Activated CD4-positive, alpha-beta T cell treated with anti-CD3 and anti-CD28 coated beads, Interleukin-2, amount 50 U/mL, for 1 hour (primary cell): ENCODE results near the gene MDH1.
"Not testable (repeated sequence)": the region's sequence is repeated elsewhere in the genome, so short reads cannot be mapped to it uniquely, and the experiment has no call there.

ENCODE experiments used
- DNase-seq: peaks from one replicate; pipeline ENCODE4 v3.0.0-alpha.2; 2020

The MDH1 gene

DNA sequence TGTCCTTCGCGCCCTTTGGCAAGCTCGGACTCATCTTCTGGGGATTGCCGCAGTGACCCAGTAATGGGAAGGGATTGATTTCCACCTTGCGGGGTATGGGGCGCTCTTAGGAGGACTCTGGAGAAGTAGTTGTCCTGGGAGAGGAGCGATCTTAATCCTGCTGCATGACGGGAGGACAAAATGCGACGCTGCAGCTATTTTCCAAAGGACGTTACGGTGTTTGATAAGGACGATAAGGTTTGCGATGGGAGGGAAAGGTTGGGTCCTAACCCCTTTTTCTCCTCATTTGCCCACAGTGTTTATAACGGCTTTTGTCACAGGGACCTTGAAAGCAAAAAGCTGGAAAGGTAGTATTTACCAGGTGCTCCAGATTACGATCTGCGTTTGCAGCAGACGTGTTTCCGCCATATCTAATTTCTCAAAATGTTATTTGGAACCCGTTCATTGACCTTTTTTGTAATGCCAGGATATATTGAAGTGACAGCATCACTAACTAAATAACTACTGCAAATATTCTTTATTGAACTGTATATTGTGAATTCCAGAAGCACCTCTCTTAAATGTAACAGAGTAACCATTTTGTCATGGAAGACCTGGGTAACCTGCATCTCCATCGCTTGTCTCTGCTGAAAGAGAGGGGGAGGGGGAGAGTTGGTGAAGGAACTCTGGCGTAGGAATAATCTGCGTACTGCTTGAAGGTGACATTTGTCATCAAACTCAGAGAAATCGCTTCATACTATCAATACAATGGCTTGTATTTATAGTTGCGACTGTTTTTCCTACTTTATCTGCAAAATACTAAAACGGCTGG, 590 bp downstream of the MDH1 start:
- no peak for DNase-seq

DNA sequence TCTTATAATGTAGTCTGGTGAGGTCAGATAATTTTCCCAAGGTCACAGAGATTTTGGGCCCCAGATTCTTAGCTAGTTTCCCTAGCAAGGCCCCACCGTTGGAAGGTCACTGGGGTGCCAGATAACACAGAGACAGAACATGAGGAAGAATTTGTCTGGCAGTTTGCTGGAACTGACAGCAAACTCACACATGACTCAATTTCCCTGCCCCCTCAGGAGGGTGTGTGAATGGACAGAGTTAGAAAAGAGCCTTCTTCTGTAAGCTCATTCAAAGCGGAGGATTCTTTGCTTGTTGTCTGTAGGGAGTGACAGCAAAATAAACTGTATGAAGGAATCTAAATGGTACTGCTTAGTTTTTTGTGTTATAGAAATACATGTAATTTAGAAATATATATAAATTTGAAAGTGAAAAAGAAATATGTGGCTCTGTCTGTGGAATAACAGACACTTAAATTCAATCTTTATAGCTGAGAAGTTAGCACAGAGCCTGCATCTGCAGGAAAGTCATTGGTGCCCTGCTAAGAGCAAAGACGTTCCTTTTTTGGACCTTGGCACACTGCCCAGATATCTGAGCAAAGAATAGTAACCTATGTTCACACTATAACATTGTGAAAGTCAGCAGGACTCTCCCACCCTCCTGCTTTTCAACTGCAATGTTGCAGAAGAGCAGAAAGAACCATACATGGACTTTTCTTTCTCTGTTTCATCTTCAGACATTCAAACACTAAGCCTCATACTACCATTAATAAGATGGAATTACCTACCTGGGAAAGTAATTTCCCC, 2.1 kb downstream of the MDH1 start:
- DNase-seq: no peak

DNA sequence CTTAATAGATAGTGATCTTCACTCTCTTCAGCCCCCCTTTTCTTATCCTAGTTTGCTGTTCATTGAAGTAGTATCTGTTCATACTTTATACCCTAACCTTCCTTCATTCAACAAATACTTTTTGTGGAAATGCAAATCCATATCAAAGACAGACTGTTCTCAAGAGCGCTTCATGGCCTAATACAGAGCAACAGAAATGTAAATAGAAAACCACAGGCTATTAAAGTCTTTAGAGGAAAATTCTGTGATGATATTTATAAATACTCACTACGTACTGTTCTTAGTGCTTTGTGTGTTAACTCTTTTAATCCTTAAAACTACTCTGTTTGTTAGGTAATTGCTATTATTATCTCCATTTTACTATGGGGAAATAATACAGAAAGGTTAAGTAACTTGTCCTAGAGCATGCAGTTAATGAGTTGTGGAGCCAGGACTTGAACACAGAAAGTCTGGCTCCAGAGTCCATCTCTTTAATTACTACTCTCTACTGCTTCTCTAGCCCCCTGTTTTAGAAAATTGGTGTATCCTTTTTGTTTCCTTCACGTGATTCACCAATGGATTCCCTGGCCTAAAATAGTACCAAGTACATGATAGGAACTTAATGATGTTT, 2.9 kb downstream of the MDH1 start:
- no peak for DNase-seq

DNA sequence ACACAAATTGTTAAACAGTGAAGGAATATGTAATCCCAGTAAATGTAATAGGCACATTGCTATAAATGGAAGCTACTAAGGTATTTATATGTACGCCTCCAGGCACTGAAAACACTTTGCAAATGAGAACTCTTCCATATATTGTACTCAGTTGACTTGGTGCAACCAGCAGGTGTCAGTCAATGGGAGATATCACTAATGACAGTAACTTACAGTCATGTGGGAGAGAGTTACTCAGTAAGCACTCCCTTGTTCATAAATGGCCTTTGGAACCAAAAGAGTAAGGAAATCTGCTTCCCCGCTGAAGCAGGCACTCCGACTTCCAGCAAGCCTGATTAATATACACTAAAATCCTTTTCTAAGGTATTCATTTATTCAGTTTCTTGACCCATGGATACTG, 5.9 kb downstream of the MDH1 start:
- DNase-seq: no peak

DNA sequence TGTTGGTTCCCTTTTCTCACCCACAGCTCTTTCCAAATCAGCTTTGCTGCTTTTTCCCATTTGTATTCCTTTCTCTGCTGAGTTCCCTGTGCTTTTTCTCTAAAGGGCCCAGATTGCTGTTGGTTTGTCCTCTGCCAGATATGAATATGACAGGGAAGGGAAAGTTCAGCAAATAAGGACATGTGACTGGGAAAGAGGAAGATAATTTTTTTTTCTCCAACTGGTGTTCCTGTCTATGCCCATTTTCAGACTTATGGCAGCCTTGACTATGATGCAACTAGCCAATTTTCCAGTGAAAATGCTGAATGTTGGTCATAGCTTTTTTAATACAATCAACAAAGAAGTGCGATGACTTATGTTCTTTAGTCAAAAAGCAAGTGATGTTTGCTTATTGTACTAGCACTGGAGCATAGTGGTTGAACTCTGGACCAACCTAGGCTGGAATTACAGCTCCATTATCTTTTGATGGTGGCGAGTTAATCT, 7.7 kb downstream of the MDH1 start:
- DNase-seq: no peak

DNA sequence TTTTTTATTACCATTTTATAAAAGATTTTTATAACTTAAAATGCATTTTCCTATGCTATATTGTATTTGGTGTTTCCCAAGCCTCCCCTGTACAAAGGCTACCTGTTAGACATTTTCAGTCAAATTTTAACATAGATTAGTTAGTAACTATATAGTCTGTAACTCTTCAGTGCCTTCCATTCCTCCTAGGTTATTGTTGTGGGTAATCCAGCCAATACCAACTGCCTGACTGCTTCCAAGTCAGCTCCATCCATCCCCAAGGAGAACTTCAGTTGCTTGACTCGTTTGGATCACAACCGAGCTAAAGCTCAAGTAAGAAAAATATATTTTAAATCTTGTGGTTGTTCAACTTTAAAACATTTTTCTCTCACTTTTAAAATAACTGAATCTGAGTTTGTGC, 10.2 kb downstream of the MDH1 start:
- DNase-seq: no peak

DNA sequence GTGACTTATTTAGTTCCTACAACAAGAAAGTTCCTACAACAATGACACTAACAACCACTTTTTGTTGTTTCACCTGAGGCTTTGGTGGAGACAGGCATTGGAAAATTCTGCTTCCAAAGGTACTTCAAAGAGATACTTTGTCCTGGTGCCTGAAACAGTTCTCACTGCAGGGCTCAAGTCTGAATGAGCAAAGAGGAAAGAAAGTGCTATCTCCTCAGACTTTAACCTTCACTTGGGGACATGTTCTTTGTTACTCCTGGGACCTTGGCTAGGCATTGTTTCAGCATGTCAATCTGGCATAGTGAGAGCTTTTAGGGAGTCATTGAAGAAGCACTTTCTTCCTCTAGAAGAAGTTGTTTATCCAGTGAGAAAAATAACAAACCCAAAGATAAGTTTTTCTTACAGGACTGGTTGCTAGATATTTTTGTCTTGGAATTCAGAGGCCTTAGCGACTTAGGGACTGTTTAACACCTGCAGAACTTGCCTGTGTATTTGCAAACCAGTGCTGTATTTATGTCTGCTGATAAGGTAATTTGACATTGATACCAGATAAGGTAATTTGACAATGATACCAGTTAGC, 12.2 kb downstream of the MDH1 start:
- DNase-seq: no peak

DNA sequence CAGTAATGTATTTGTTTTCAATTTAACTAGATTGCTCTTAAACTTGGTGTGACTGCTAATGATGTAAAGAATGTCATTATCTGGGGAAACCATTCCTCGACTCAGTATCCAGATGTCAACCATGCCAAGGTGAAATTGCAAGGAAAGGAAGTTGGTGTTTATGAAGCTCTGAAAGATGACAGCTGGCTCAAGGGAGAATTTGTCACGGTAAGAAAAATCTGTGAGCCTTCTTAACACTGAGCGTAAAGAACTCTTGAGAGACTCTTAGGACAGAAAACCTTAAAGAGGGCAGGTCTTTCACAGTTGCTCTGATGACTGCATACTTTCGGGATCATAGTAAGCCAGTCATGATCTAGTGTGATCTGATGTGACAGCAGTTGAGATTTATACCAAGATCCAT, 15.9 kb downstream of the MDH1 start:
- DNase-seq: no peak

DNA sequence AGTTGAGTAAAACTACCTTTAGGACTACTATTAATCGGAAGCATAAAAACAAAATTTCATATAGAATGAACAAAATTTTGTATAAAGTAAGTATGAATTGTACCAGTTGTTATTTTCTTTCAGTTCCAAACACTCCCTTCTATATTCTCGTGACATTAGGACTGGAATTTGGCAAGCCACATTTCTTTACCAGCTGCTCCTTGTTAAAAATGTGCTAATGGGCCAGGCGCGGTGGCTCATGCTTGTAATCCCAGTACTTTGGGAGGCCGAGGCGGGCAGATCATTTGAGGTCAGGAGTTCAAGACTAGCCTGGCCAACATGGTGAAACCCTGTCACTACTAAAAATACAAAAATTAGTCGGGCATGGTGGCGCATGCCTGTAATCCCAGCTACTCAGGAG, 20.1 kb downstream of the MDH1 start:
- DNase-seq: not testable (repeated sequence)

DNA sequence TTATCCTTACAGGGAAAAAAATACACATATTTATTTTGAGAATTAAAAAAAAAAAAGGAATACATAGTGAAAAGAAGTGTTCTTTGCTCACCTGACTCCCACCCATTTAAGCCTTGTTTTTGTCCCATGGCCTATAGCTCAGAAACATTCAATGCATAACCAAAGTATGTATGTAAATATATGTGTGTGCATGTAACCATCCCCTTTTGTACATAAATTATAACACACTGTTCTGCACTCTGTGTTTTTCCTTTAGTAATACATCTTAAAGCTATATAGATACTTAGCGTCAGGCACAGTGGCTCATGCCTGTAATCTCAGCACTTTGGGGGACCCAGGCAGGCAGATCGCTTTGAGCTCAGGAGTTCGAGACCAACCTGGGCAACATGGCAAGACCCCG, 21.8 kb downstream of the MDH1 start:
- no peak for DNase-seq

DNA sequence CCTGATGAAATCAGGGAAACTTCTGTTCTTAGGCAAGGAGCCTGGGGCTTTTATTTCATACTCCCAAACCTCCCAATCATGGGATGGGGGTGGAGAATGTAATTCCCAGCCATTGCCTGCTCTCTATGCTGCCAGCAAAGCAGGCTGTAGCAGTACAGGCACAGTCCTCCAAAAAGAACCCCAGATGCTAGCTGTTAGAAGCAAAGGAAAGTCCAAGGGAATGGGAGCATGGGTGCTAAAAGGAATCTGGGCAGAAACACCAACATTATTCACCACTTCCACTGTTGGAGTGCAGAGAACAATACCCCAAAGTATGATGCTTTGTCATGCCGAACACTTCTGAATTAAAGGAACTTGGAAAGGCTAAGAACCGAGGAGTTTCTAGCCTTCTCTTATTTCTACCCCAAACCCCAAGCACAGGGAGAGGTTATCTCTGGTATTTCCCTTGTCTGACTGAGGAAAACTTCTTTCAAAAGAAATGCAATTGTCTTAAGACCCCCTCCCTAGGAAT, 24.7 kb downstream of the MDH1 start:
- no peak for DNase-seq

DNA sequence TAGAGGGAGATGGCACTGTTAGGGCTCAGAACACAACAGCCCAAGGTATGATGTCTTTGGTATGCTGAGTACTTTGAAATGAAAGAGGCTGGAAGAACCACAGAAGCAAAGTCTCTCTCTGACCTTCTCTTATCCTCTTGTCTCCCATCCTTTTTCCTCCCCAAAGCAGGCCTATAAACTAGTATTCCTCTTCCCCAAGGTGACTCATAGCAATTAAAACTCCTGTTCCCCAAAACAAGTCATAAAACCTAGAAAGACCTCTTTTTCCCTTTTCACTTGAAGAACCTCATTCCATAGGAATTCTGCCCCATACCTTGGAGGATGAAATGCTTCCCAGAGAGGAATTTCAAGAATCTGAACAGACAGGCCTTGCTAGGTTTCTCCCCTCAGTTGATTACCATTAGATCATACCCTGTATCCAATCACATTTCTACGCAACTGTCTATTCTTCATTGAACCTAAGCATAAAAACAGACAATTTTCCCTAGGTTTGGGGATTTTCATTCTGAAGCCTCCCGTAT, 25.7 kb downstream of the MDH1 start:
- no peak for DNase-seq

DNA sequence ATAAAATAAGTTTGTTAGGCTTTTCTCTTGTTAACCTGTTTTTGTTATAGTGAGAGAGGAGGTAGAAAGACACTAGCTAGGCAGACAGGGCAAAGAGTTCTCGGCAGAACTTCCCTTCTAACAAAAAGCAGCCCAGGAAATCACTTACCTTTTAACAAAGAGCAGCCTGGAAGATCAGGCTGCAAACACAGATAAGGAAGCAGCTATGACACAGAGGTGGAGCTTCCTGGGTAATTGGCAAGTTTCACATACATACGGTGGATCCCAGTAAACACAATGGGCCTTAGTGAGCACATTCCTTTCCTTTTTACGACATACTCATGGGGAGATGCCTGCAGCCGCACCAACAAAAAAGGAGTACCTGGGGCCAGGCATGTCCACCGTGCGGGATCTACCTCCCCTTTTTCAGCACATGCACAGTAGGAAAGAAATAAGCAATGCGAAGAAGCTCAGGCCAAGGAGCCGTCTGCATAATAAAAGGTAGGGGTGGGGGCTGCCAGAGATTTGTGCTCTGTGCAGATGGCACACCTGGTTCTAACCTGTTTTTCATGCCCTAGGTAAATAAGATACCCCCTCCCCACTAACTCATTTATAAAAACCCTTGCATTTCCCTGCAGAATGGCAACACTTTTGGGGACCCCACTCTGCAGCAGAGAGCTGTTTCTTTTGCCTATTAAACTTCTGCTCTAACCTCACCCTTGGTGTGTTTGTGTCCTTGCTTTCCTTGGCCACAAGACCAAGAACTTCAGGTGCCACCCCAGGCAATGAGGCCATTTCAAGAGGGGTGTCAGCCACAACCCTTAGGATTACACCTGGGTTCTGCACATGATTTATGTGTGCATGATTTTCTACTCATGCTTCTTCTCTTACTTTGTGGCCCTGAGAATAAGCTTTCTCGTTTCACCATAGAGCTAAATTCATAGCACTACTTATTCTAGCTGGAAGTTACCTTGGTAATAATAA, 26.5 kb downstream of the MDH1 start:
- no peak for DNase-seq

DNA sequence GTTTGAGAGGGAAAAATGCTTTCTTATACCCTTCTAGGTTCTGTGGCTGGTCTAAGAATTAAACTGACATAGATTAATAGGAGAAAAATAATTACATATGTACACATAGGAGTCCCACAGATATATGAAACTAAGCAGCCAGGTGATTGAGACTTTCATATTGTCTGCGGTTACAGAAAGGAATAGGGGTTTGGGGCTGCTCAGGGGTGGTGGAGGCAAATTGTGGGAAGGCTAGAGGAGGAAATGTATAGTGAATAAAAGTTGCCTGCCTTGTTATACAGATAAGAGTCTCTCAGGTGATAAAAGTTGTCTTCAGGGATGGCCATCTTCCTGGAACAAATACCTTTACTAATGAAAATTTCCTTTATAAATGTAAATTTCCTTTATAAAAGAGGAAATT, 28.6 kb downstream of the MDH1 start:
- no peak for DNase-seq

DNA sequence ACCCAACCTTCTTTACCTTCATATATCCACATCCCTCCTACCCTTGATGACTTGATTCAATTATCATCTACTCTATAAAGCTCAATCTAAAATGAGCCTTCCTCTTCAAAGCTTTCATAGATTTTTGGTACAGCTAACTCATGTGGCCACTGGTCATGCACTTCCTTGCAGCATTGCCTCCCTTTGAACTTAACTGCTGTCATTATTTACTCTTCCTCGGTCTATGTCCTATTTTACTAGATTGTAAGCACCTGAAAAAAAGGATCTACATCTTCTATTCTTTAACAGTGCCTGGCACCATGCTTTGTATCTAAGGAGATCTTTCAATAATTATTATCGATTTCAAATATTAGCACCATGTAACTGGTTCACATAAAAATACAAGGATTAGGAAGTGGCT, 30.6 kb downstream of the MDH1 start:
- no peak for DNase-seq

DNA sequence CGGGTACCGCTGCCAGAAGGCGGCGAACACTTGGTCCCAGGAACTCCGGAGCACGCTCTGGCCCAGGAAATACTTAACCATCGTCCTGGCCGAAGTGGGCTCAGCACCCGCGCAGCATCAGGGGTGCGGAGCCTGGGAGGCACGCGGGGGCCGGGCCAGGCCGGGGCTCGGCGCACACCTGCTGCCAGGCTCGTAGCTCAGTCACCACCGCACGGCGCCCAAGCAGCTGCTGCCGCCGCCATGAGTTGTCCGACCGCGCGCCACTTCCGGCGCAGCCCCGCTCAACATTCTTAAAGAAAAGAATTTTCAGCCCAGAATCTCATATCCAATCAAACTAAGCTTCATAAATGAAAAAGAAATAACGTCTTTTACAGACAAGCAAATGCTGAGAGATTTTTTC, 34.0 kb downstream of the MDH1 start:
- no peak for DNase-seq

DNA sequence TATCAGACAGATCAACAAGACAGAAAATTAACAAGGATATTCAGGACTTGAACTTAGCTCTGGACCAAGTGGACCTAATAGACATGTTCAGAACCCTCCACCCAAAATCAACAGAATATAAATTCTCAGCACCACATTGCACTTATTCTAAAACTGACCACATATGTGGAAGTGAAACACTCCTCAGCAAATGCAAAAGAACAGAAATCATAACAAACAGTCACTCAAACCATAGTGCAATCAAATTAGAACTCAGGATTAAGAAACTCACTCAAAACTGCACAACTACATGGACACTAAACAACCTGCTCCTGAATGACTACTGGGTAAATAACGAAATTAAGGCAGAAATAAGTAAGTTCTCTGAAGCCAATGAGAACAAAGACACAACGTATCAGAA, 35.0 kb downstream of the MDH1 start:
- not testable (repeated sequence) for DNase-seq

DNA sequence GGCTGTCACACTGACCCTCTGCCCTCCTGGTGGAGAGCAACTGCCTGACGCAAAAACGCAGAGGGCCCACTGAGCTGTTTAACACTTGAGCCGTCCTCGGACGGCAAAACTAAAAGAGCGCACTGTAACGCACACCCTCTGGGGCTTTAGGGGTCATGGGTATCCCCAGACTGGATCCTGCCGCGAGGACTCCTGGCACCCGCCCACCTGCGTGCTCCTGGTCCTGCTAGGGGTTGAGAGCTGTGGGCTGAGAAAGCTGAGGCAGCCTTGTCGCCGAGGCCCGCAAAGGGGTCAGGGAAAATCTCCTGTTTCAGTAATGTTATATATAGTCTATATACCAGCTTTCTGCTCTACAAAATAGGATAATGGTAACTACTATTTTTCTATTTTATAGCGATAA, 39.1 kb downstream of the MDH1 start:
- no peak for DNase-seq

DNA sequence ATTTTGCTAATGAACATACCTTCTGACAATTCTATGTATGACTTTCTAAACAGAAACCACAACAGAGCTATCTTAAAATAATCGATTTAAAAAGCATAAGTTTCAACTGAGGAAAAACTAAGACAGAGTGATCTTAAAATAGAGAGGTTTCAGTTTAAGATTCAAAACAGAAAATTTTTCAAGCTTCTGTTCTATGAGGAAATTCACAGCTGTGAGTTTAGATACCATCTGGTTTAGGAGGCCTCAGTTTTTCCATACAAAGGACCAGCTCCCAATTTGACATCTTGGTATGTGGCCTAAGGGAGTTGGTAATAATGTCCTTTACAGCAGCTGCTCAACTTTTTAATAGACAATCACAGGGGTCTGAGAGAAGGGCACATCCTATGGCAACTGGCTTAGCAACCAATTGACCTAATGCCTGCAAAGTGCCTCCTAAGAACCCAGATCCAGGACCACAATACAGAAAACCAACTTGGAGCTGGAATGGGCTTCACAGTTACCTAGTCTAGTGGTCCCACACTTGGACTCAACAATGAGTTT, 39.7 kb downstream of the MDH1 start:
- DNase-seq: no peak

DNA sequence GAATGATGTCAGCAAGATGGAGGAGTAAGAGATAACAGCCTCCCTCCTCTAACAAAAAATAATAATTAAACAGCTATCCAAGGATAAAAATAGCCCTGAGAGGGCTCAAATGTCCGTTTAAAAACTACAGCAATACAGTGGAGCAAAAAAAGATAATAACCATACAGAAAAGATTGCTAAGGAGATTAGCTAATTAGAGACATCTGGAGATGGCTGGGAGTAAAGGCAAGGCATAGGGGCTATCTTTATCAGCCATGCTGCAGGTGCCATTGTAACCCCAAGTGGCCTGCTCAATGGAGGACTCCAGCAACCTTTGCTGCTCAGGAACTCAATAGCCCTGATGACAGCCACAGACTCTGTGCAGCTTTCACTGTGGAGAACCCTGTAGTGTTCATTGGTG, 42.7 kb downstream of the MDH1 start:
- no peak for DNase-seq

DNA sequence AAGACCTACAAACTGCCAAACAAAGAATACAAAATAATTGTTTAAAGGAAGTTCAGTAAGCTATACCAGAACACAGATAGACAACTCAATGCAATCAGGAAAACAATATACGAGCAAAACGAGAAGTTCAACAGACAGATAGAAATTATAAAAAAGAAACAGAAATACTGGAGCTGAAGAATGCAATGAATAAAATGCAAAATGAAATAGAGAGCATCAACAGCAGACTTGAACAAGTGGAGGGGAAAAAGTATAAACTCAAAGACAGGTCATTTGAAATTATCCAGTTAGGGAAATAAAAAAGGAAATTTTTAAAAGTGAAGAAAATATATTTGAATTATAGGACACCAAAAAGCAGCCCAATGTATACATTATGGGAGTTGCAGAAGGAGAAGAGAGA, 43.6 kb downstream of the MDH1 start:
- no peak for DNase-seq

DNA sequence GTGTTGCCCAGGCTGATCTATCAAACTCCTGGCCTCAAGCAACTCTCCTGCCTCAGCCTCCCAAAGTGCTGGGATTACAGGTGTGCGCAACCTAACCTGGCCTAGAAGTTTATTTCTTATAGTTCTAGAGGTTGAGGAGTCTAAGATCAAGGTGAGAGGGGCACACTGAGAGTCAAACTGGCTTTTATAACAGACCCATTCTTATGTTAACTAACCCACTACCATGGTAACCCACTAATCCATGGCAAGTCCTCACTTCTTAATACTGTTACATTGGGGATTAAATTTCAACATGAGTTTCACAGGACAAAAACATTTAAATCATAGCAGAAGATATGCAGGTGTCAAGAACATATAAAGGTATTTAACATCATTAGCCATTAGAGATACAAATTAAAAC, 50.6 kb downstream of the MDH1 start:
- DNase-seq: no peak
